IPS-18c (cell line): Measurements from ENCODE around the gene APOC3.

ENCODE experiments used
- H3K4me3 ChIP-seq: 2 replicates; pipeline ENCODE4 v1.7.0; 2013; ENCODE audit warnings: low read depth, mild to moderate bottlenecking, low read length, moderate library complexity; ENCODE audit not compliant: insufficient read depth
- H3K9me3 ChIP-seq: one replicate; pipeline ENCODE4 v1.6.1; 2013; ENCODE audit warnings: mild to moderate bottlenecking, low read length, moderate library complexity; ENCODE audit not compliant: control insufficient read depth, insufficient read depth

The APOC3 gene

GRCh38 chr11:116829525-116830183 is at the start of gene APOC3:
Gene APOC3 (plus strand): TSS chr11:116829907. CDS start chr11:116830583, 676 bp downstream.
- peaks cover 3% of the 10 kb centered on the region for H3K9me3 ChIP-seq
- no peak within 1 kb of the TSS for H3K4me3 ChIP-seq

- no peak overlapping the region for H3K4me3 ChIP-seq
- H3K9me3 ChIP-seq = no peaks in the 10 kb centered on the region
These were observed 47.0 kb upstream of the APOC3 start for GRCh38 chr11:116782728-116783127.

- H3K4me3 ChIP-seq = no peak overlapping the region
- peaks cover 2% of the 10 kb centered on the region for H3K9me3 ChIP-seq
These were observed 43.4 kb upstream of the APOC3 start for GRCh38 chr11:116786326-116786725.

GRCh38 chr11:116786966-116787365 is 42.7 kb upstream of the APOC3 start:
- H3K4me3 ChIP-seq = peak overlapping the region; percentile 77
- H3K9me3 ChIP-seq = peaks cover 2% of the 10 kb centered on the region

- Histone ChIP-seq H3K4me3 (peak overlapping the region; percentile 77), H3K9me3 (peaks cover 2% of the 10 kb centered on the region)
These were observed 42.3 kb upstream of the APOC3 start for GRCh38 chr11:116787436-116787785.

- Histone ChIP-seq H3K4me3 (peak within 1 kb of the TSS; percentile 77), H3K9me3 (peaks cover 2% of the 10 kb centered on the region)
These were observed 41.8 kb upstream of the APOC3 start, which contains the start of gene ZPR1 for GRCh38 chr11:116787786-116788486. Gene ZPR1 (minus strand): TSS chr11:116788023. CDS start chr11:116787990, 33 bp downstream.

GRCh38 chr11:116788534-116788933 is 41.2 kb upstream of the APOC3 start:
- H3K4me3 ChIP-seq = peak overlapping the region; percentile 77

GRCh38 chr11:116788975-116789374 is 40.7 kb upstream of the APOC3 start:
- Histone ChIP-seq H3K4me3 (no peak overlapping the region), H3K9me3 (peaks cover 2% of the 10 kb centered on the region)

More at GRCh38 chr11:116788534-116788933, 41.2 kb upstream of the APOC3 start:
- H3K9me3 ChIP-seq = peaks cover 2% of the 10 kb centered on the region

GRCh38 chr11:116790167-116791001 is 39.3 kb upstream of the APOC3 start:
- no peak overlapping the region; the same call in 1 of the 2 replicates for H3K4me3 ChIP-seq
- H3K9me3 ChIP-seq = peaks cover 2% of the 10 kb centered on the region

GRCh38 chr11:116791002-116791812 is 38.5 kb upstream of the APOC3 start:
- Histone ChIP-seq H3K9me3 (peaks cover 2% of the 10 kb centered on the region), H3K4me3 (no peak overlapping the region; the same call in 1 of the 2 replicates)

- Histone ChIP-seq H3K4me3 (no peak within 1 kb of the TSS; the same call in 1 of the 2 replicates), H3K9me3 (peaks cover 2% of the 10 kb centered on the region)
These were observed 37.9 kb upstream of the APOC3 start, which contains the start of gene APOA5 for GRCh38 chr11:116791813-116792143. Gene APOA5 (minus strand): TSS chr11:116791879. CDS start chr11:116791860, 19 bp downstream.

- Histone ChIP-seq H3K4me3 (no peak overlapping the region), H3K9me3 (peaks cover 2% of the 10 kb centered on the region)
These were observed 37.4 kb upstream of the APOC3 start for GRCh38 chr11:116792144-116792868.

GRCh38 chr11:116792869-116793771 is 36.6 kb upstream of the APOC3 start:
- H3K4me3 ChIP-seq = no peak overlapping the region

GRCh38 chr11:116793772-116794097 is 36.0 kb upstream of the APOC3 start:
- H3K9me3 ChIP-seq = no peaks in the 10 kb centered on the region
- H3K4me3 ChIP-seq = no peak overlapping the region

More at GRCh38 chr11:116792869-116793771, 36.6 kb upstream of the APOC3 start:
- peaks cover 2% of the 10 kb centered on the region for H3K9me3 ChIP-seq

GRCh38 chr11:116794851-116795250 is 34.9 kb upstream of the APOC3 start:
- Histone ChIP-seq H3K9me3 (no peaks in the 10 kb centered on the region), H3K4me3 (no peak overlapping the region)
